Thoracic aorta (tissue), 2 donors: ENCODE data around the gene LRRC4B. TPM values are rescaled to one million over a fixed set of nuclear protein-coding genes. Genes with fewer than 3 reads are reported as not detected.

ENCODE experiments used
- ATAC-seq: fragments of 150-250 bp; one replicate; pipeline ENCODE4 v1.8.0; 2017; ENCODE audit warnings: low read depth; ENCODE audit not compliant: insufficient number of reproducible peaks, low FRiP score
- DNase-seq: peaks from one replicate; pipeline ENCODE4 v3.0.0-alpha.2; 2020; ENCODE audit warnings: low spot score
- H3K27ac ChIP-seq, 2 donors: fragments of 200-600 bp; sonication (generic); 1 replicate in 1 of 2; 2 replicates in 1 of 2; pipeline ENCODE4 v1.5.1; 2016; ENCODE audit warnings: mild to moderate bottlenecking in 2 of 2, moderate library complexity in 2 of 2
- H3K27me3 ChIP-seq: fragments of 200-600 bp; sonication (generic); replicated peaks from 2 replicates; pipeline ENCODE4 v1.6.0; 2016; ENCODE audit warnings: mild to moderate bottlenecking; ENCODE audit not compliant: insufficient read depth
- H3K36me3 ChIP-seq: fragments of 200-600 bp; sonication (generic); one replicate; pipeline ENCODE4 v1.5.1; 2016
- H3K4me1 ChIP-seq, 2 donors: fragments of 200-600 bp; sonication (generic); 1 replicate in 1 of 2; 2 replicates in 1 of 2; pipeline versions ENCODE4 v1.5.1 to v1.6.0; 2016; ENCODE audit warnings: low read depth in 2 of 2, mild to moderate bottlenecking in 1 of 2; ENCODE audit not compliant: control insufficient read depth in 1 of 2
- H3K4me3 ChIP-seq: fragments of 200-600 bp; sonication (generic); 2 replicates; pipeline ENCODE4 v1.5.1; 2016; ENCODE audit warnings: mild to moderate bottlenecking
- H3K9me3 ChIP-seq: fragments of 200-600 bp; sonication (generic); 2 replicates; pipeline ENCODE4 v1.5.1; 2016
- total RNA-seq, 2 donors: library from RNA; depleted of rRNA; stranded (reverse); fragments of >200 nt; gene quantifications; one replicate each; pipeline versions ENCODE4 v1.1.0 to v1.2.3, GENCODE V29; 2016
- TF ChIP-seq, protein P1 (sequence below): fragments of 200-600 bp; sonication (generic); IDR thresholded peaks from one replicate; pipeline ENCODE4 v1.5.1; 2019; ENCODE audit warnings: antibody characterized with exemption

Gene LRRC4B
- total RNA-seq, 2 donors from 2014 or later, result 5.3 to 13.7 TPM

DNA sequence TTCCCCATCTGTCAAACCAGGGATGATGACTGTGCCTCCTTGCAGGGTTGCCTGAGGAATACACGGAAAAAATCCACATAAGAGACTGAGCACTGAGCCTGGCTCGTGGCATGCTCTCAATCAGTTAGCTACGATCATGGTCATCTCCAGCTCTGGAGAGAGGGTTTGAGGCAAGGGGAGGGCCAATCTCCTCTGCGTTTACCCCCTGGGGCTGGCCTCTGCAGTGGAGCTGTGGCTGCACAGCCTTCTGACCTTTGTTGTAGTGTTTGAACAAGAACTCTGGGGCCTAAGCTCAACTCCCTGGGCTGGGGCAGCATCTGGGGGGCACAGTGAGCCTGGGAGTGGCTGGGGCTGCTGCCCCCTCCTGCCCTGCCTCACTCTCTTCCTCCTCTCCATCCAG lies 5.9 kb downstream of the LRRC4B start:
- ATAC-seq, result no peak
- Histone ChIP-seq H3K36me3 (no peaks in the 10 kb centered on the region), H3K27ac (no peak overlapping the region), H3K9me3 (no peaks in the 10 kb centered on the region), H3K4me3 (no peak overlapping the region), H3K27me3 (no peaks in the 10 kb centered on the region), H3K4me1 (no peaks in the 10 kb centered on the region)
- DNase-seq, result no peak
- TF ChIP-seq, protein P1, sequence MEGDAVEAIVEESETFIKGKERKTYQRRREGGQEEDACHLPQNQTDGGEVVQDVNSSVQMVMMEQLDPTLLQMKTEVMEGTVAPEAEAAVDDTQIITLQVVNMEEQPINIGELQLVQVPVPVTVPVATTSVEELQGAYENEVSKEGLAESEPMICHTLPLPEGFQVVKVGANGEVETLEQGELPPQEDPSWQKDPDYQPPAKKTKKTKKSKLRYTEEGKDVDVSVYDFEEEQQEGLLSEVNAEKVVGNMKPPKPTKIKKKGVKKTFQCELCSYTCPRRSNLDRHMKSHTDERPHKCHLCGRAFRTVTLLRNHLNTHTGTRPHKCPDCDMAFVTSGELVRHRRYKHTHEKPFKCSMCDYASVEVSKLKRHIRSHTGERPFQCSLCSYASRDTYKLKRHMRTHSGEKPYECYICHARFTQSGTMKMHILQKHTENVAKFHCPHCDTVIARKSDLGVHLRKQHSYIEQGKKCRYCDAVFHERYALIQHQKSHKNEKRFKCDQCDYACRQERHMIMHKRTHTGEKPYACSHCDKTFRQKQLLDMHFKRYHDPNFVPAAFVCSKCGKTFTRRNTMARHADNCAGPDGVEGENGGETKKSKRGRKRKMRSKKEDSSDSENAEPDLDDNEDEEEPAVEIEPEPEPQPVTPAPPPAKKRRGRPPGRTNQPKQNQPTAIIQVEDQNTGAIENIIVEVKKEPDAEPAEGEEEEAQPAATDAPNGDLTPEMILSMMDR, result no peak

DNA sequence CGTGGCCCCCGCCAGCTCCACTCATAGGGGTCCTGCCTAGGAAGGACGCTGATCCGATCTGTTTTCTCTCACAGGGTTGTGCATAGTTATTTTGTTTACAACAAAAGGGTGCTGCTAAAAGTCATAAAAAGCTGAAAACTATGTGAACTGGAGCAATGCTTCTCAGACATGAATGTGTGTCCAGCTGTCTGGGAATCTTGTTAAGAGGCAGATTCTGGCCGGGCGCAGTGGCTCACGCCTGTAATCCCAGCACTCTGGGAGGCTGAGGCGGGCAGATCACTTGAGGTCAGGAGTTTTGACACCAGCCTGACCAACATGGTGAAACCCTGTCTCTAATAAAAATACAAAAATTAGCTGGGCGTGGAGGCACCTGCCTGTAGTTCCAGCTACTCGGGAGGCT lies 8.6 kb downstream of the LRRC4B start:
- TF ChIP-seq, protein P1, result no peak
- H3K4me1 ChIP-seq, result peaks cover 2 to 7% of the 10 kb centered on the region in 2 donors
- H3K9me3 ChIP-seq, result no peaks in the 10 kb centered on the region
- DNase-seq (no peak), ATAC-seq (no peak)
- H3K4me3 ChIP-seq, result no peak overlapping the region
- H3K36me3 ChIP-seq, result no peaks in the 10 kb centered on the region
- H3K27ac ChIP-seq, result no peak overlapping the region
- H3K27me3 ChIP-seq, result no peaks in the 10 kb centered on the region

DNA sequence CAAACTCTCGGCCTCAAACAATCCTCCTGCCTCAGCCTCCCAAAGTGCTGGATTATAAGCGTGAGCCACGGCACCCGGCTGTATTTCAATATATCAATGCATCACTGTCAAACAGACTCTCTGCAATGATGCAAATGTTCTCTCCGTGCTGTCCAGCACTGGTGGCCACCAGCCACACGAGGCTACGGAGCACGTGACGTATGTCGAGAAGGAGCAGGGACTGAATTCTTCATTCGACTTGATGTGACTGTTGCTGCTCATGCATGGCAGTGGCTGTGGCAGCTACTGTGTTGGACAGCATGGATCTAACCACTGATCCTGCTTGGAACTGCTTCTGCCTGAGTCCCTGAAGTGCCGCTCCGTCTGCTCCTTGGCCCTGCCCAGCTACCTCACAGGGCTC lies 9.8 kb downstream of the LRRC4B start:
- H3K9me3 ChIP-seq, result no peaks in the 10 kb centered on the region
- H3K27ac ChIP-seq, result no peak overlapping the region
- DNase-seq (no peak), ATAC-seq (no peak)
- no peak overlapping the region for H3K4me3 ChIP-seq
- no peaks in the 10 kb centered on the region for H3K27me3 ChIP-seq
- no peaks in the 10 kb centered on the region for H3K36me3 ChIP-seq
- peaks cover 2 to 7% of the 10 kb centered on the region in 2 donors for H3K4me1 ChIP-seq
- TF ChIP-seq, protein P1, result no peak

DNA sequence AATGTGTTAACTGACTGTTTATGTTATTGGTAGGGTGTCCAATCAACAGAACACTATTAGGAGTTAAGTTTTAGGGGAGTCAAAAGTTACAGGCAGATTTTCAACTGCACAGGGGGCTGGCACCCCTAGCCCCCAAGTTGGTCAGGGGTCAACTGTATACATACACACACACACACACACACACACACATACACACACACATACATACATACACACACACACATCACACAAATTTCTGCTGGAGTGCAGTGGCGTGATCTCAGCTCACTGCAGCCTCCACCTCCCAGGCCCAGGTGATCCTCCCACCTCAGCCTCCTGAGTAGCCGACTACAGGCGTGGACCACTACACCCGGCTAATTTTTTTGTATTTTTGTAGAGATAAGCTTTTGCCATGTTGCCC lies 10.2 kb downstream of the LRRC4B start:
- TF ChIP-seq, protein P1, result no peak
- Histone ChIP-seq H3K4me1 (peaks cover 2 to 7% of the 10 kb centered on the region in 2 donors), H3K36me3 (no peaks in the 10 kb centered on the region), H3K27ac (no peak overlapping the region), H3K9me3 (no peaks in the 10 kb centered on the region), H3K27me3 (no peaks in the 10 kb centered on the region), H3K4me3 (no peak overlapping the region)
- no peak for ATAC-seq
- no peak for DNase-seq

GRCh38 chr19:50557009-50557613 lies 11.1 kb downstream of the LRRC4B start:
- Histone ChIP-seq H3K36me3 (no peaks in the 10 kb centered on the region), H3K27ac (no peak overlapping the region), H3K9me3 (no peaks in the 10 kb centered on the region), H3K27me3 (no peaks in the 10 kb centered on the region), H3K4me3 (peak overlapping the region; percentile 75), H3K4me1 (peaks cover 2 to 7% of the 10 kb centered on the region in 2 donors)
- ATAC-seq (no peak), DNase-seq (no peak)
- TF ChIP-seq, protein P1, result no peak
